Adipose tissue (tissue), 3 donors: ENCODE measurements around the gene MZF1. TPM values are rescaled to one million over a fixed set of nuclear protein-coding genes. Genes with fewer than 3 reads are reported as not detected.
"Not testable (repeated sequence)": the region's sequence is repeated elsewhere in the genome, so short reads cannot be mapped to it uniquely, and the experiment has no call there.

Experiments used
- H3K27ac ChIP-seq: one replicate; pipeline ENCODE4 v1.5.1; 2013; ENCODE audit warnings: low read depth, low read length
- WGBS, 3 donors: extraction: QIAGEN DNeasy Blood & Tissue Kit; methylation state at CpG; one replicate each; pipeline ENCODE4 v1.1.7; 2013; 5-methylcytosine and 5-hydroxymethylcytosine counted together
- polyA plus RNA-seq, 3 donors: library from polyadenylated mRNA; stranded (reverse); fragments of 200-250 nt; gene quantifications; one replicate each; pipeline ENCODE4 v1.2.3, GENCODE V29; 2013
- donor health status: healthy with polysubstance abuse.
- donor health status: Bipolar disorder and iron deficiency.
- donor health status: healthy.

Gene MZF1
- polyA plus RNA-seq: 10 to 100 TPM; 11.2 to 16.4 (median 14.7) TPM

GRCh38 chr19:58572818-58573657 lies at the start of gene MZF1:
TSS of gene MZF1 (minus strand) at chr19:58573335. CDS start at chr19:58571389, 1,946 bp downstream.
- WGBS, 3 donors: 0 to 1% (median 0%) methylated on average over 75 of the region's 75 CpGs
- H3K27ac ChIP-seq: peak within 1 kb of the TSS; percentile 62

DNA sequence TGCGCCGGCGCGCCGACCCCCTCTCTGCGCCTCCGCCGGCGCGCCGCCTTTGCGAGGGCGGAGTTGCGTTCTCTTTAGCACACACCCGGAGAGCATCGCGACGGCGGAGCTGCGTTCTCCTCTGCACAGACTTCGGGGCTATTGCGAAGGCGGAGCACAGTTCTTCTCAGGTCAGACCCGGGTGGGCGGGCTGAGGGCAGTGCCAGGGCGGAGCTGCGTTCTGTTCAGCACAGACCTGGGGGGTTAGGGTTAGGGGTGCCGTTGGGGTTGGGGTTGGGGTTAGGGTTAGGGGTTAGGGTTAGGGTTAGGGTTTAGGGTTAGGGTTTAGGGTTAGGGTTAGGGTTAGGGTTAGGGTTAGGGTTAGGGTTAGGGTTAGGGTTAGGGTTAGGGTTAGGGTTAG lies 34.1 kb upstream of the MZF1 start:
- H3K27ac ChIP-seq: not testable (repeated sequence)
- whole genome bisulfite sequencing, 3 donors: 89 to 96% (median 93%) methylated on average over 10 to 26 of the region's 28 CpGs

DNA sequence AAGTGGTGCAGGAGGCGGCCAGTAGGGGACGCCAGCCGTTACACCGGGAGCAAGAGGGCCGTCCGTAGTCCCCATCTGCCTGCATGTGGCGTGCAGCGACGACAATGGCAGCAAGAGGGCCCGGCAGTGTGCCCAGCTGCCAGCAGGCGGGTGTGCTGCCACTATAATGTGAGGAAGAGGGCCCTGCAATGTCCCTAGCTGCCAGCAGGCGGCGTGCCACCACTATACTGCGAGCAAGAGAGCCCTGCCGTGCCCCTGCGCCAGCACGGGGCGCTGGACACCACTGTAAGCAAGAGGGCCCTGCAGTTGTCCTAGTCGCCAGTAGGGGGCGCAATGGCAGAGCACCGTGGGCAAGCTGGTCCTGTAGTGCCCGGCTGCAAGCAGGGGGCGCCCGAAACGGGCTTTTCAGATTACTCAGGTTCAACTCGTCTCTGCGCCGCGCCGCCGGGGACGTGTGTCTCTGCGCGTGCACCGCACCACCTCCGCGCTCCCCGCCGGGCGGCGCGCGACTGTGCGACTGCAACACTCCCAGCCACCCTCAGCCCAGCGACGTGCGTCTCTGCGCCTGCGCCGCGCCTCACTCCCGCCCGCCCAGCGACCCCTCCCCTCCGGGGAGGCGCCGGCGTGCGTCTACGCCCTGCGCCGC lies 33.2 kb upstream of the MZF1 start:
- not testable (repeated sequence) for H3K27ac ChIP-seq
- WGBS, 3 donors: 58 to 77% (median 61%) methylated on average over 14 to 60 of the region's 62 CpGs

GRCh38 chr19:58586133-58586765 lies 13.1 kb upstream of the MZF1 start:
- 91 to 98% (median 92%) methylated on average over 4 of the region's 4 CpGs for WGBS, 3 donors

GRCh38 chr19:58585442-58586132 lies 12.5 kb upstream of the MZF1 start:
- whole genome bisulfite sequencing, 3 donors: 61 to 80% (median 79%) methylated on average over 6 of the region's 6 CpGs
- H3K27ac ChIP-seq: no peak overlapping the region

More at GRCh38 chr19:58586133-58586765, 13.1 kb upstream of the MZF1 start:
- H3K27ac ChIP-seq: no peak overlapping the region

DNA sequence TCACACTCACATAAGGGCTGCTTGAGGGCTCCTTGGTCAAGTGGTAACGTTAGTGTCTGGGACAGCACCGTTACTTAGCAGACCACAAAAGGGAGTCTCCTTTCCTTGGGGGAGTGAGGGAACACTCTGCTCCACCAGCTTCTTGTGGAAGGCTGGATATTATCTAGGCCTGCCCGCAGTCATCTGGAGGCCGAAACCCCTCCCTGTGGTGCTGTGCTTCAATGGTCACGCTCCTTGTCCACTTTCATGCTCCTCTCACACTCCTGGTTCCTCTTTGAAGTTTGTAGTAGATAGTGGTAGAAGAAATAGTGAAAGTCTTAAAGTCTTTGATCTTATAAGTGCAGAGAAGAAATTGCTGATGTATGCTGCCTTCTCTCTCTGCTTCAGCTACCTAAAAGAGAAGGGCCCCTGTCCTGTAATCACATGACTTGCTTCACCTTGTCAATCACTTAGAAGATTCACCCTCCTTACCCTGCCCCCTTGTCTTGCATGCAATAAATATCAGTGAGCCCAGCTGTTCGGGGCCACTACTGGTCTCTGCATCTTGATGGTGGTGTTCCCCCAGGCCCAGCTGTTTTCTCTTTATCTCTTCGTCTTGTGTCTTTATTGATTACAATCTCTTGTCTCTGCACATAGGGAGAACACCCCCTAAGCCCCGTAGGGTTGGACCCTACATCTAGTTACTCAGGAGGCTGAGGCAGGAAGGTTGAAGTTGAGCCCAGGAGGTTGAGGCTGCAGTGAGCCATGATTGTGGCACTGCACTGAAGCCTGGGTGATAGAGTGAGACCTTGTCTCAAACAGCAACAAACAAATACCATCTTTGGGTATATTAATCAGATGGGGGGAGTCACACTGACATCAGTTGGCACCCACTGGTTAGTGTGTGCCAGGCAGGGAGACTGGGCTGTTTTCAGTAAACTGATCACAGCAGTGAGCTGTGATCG lies 11.6 kb upstream of the MZF1 start:
- WGBS, 3 donors: 89 to 92% (median 90%) methylated on average over 8 to 9 of the region's 9 CpGs
- no peak overlapping the region for H3K27ac ChIP-seq

DNA sequence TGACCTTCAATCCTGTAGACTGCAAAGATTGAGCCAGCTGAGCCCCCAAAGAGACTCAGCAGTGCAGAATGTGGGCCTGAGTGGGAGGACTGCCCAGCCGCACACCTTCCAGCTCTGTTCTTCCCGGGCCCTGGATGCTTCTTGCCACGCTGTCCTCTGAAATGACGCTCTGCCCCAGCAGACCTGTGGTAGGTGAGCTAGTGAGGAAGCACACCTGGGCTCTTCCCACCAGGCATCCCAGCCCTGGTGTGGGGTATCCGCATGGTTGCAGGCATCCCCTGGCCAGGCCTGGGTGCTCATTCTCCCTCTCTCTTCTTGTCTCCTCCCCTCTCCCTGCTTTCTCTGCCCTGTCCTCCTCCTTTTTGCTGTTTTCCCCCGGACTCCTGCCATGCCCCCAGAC lies 9.8 kb upstream of the MZF1 start:
- H3K27ac ChIP-seq: no peak overlapping the region
- WGBS, 3 donors: 69 to 96% (median 94%) methylated on average over 6 of the region's 6 CpGs

DNA sequence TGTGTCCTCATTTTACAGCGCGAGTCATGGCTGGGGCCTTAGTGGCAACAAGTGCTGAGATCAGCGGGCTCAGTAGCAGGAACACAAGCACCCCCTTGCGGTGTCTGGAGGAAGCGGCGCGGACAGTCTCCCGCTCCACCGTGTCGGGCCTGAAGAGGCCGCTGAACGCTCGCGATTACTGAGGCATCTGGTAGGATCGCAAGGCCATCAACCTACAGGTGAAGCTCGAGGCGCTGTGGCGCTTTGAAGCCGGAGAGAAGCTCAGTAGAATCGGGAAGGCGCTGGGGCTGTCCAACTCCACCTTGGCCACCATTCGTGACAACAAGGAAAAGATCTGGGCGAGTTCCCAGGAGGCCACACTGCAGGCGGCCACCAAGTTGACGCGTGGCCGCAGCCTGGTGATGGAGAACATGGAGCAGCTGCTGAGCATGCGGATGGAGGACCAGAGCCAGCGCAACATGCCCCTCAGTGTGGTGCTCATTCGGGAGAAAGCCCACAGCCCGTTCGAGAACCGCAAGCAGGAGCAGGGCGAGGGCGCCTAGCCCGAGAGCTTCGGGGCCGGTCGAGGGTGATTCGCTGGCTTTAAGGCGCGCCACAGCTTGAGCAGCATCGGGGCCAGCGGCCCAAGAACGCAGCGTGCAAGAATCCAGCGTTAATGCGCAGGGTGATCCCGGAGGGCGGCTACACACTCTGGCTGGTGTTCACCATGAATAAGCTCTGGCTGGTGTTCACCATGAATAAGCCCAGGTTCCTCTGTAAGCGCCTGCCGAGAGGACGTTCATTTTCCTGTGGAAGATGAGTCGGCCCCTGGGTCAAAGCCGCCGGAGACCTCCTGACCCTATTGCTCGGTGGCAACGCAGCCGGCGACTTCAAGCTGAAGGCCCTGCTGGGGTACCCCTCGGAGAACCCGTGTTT lies 8.3 kb upstream of the MZF1 start:
- H3K27ac ChIP-seq: no peak overlapping the region
- WGBS, 3 donors: 67 to 69% (median 68%) methylated on average over 62 of the region's 62 CpGs

DNA sequence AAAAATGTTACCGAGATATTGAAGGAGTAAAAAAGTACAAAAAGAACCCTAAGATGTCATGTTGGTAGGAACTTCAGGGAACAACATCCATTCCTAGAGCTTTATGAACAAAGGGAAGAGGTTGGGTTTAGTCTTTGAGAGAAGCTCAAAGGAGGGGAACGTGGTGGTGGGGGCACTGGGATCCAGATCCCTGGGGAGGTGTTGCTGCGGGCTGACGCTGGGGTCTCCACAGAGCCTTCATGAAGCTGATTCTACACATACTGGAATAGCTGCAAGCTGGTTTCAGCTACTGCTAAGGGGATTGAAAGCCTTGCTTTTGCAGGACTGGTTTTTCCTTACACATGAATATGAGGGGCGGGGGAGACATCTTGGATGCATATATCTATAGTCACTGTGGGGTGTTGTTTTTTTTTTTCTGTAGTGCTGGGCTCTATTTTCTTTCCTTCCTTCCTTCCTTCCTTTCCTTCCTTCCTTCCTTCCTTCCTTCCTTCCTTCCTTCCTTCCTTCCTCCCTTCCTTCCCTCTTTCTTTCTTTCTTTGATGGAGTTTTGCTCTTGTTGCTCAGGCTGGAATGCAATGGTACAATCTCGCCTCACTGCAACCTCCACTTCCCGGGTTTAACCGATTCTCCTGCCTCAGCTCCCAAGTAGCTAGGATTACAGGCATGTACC lies 6.5 kb upstream of the MZF1 start:
- 86 to 90% (median 90%) methylated on average over 8 of the region's 8 CpGs for WGBS, 3 donors
- H3K27ac ChIP-seq: no peak overlapping the region

GRCh38 chr19:58578012-58578925 lies 5.1 kb upstream of the MZF1 start:
- no peak overlapping the region for H3K27ac ChIP-seq
- WGBS, 3 donors: 88 to 89% (median 89%) methylated on average over 11 of the region's 11 CpGs

- WGBS, 3 donors: 91 to 99% (median 97%) methylated on average over 2 of the region's 2 CpGs
Observed at GRCh38 chr19:58577581-58577980, 4.4 kb upstream of the MZF1 start.

GRCh38 chr19:58575183-58576041 lies 2.3 kb upstream of the MZF1 start:
- WGBS, 3 donors: 0 to 1% (median 0%) methylated on average over 60 to 66 of the region's 66 CpGs
- H3K27ac ChIP-seq: peak overlapping the region; percentile 47

More at GRCh38 chr19:58577581-58577980, 4.4 kb upstream of the MZF1 start:
- H3K27ac ChIP-seq: not testable (repeated sequence)

DNA sequence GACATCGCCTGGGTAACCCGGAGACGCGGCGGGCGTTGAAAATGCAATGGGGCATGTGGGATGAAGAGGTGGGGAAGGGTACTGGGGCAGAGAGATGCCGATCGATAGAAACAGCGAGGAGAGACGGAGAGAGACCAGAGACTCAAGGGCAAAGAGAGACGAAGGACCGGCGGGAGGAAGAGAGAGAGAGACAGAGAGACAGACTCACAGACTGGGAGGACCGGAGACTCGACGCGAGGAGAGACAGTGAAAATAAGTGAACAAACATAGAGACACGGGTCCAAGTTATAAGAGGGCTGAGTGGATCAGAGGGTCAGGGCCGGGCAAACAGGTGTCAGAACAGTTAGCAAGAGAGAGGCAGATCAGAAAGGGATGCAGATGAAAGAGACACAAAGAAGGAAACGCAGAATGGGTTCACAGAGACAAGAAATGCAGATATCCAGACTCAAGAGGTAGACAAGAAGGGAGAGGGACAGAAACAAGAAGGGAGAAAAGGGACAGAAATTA lies 576 bp upstream of the MZF1 start:
- 1 to 2% (median 2%) methylated on average over 20 of the region's 20 CpGs for WGBS, 3 donors
- H3K27ac ChIP-seq: peak overlapping the region; percentile 45
